HAP-1 (cell line): ENCODE results near the gene PTTG1IP2.
"Not testable (repeated sequence)": the region's sequence is repeated elsewhere in the genome, so short reads cannot be mapped to it uniquely, and the experiment has no call there.

Source experiments
- DNase-seq, 2 experiments: peaks; one replicate each; pipeline ENCODE4 v3.0.0-alpha.2; 2016 to 2020; ENCODE audit warnings: low spot score in 2 of 2
- H3K27me3 ChIP-seq: fragments of 250-450 bp; sonication (Bioruptor Pico); 2 replicates; pipeline ENCODE4 v1.5.1; 2020; ENCODE audit warnings: low read depth, mild to moderate bottlenecking, moderate library complexity
- H3K36me3 ChIP-seq: fragments of 250-450 bp; sonication (Bioruptor Pico); replicated peaks from 2 replicates; pipeline ENCODE4 v1.5.1; 2020; ENCODE audit warnings: mild to moderate bottlenecking
- H3K4me1 ChIP-seq: fragments of 250-450 bp; sonication (Bioruptor Pico); 2 replicates; pipeline ENCODE4 v1.5.1; 2020; ENCODE audit warnings: mild to moderate bottlenecking
- H3K4me3 ChIP-seq: fragments of 250-450 bp; sonication (Bioruptor Pico); 2 replicates; pipeline ENCODE4 v1.5.1; 2020; ENCODE audit warnings: mild to moderate bottlenecking, moderate library complexity
- H3K9me3 ChIP-seq: fragments of 250-450 bp; sonication (Bioruptor Pico); 2 replicates; pipeline ENCODE4 v1.5.1; 2020; ENCODE audit warnings: mild to moderate bottlenecking, moderate library complexity
- in situ Hi-C: fragments of 300-500 bp; cut with MboI; formaldehyde crosslinking; loops from 3 replicates; pipeline ENCODE4 v1.14.3; 2020; ENCODE audit warnings: low sequenced_read_pairs, inconsistent platforms, mixed read lengths

Gene PTTG1IP2

GRCh38 chr7:90458104-90458503, 11.3 kb upstream of the PTTG1IP2 start:
- in situ Hi-C loops, result loop anchor here (25.0 kb wide), 1 partner anchor 579 kb away; no protein-coding TSS in a partner anchor
- Histone ChIP-seq H3K4me3 (no peak overlapping the region), H3K9me3 (no peaks in the 10 kb centered on the region), H3K4me1 (peaks cover 12% of the 10 kb centered on the region), H3K27me3 (no peaks in the 10 kb centered on the region), H3K36me3 (no peaks in the 10 kb centered on the region)
- no peak for DNase-seq

- H3K9me3 ChIP-seq, result peaks cover 8% of the 10 kb centered on the region
- H3K27me3 ChIP-seq, result no peaks in the 10 kb centered on the region
- H3K4me1 ChIP-seq, result peaks cover 11% of the 10 kb centered on the region
- H3K4me3 ChIP-seq, result no peak overlapping the region
- no peaks in the 10 kb centered on the region for H3K36me3 ChIP-seq
- DNase-seq, result peak; percentile 22 to 46
- in situ Hi-C loops, result loop anchor here (25.0 kb wide), 1 partner anchor 577 kb away; no protein-coding TSS in a partner anchor
Observed at GRCh38 chr7:90459888-90460287, 9.6 kb upstream of the PTTG1IP2 start.

- Histone ChIP-seq H3K4me1 (no peaks in the 10 kb centered on the region), H3K36me3 (no peaks in the 10 kb centered on the region), H3K4me3 (no peak overlapping the region), H3K27me3 (no peaks in the 10 kb centered on the region), H3K9me3 (peaks cover 8% of the 10 kb centered on the region)
- no peak for DNase-seq
- in situ Hi-C loops, result loop anchor here (25.0 kb wide), 1 partner anchor 576 kb away; no protein-coding TSS in a partner anchor
Observed at GRCh38 chr7:90461219-90461618, 8.2 kb upstream of the PTTG1IP2 start.

GRCh38 chr7:90463151-90463628, 6.2 kb upstream of the PTTG1IP2 start:
- H3K4me3 ChIP-seq, DNase-seq, H3K4me1 ChIP-seq, H3K9me3 ChIP-seq, H3K27me3 ChIP-seq, H3K36me3 ChIP-seq: not testable (repeated sequence)
- in situ Hi-C loops, result loop anchor here (25.0 kb wide), 1 partner anchor 574 kb away; no protein-coding TSS in a partner anchor

- peaks cover 8% of the 10 kb centered on the region for H3K9me3 ChIP-seq
Observed at GRCh38 chr7:90465816-90466215, 3.6 kb upstream of the PTTG1IP2 start.

GRCh38 chr7:90472805-90473540, 3.5 kb downstream of the PTTG1IP2 start:
- in situ Hi-C loops, result loop anchor here (25.0 kb wide), 1 partner anchor 564 kb away; no protein-coding TSS in a partner anchor
- no peak for DNase-seq

More at GRCh38 chr7:90465816-90466215, 3.6 kb upstream of the PTTG1IP2 start:
- in situ Hi-C loops, result loop anchor here (25.0 kb wide), 1 partner anchor 571 kb away; no protein-coding TSS in a partner anchor
- Histone ChIP-seq H3K4me1 (no peaks in the 10 kb centered on the region), H3K4me3 (no peak overlapping the region), H3K27me3 (no peaks in the 10 kb centered on the region), H3K36me3 (no peaks in the 10 kb centered on the region)
- no peak for DNase-seq

GRCh38 chr7:90473814-90474213, 4.4 kb downstream of the PTTG1IP2 start:
- no peaks in the 10 kb centered on the region for H3K36me3 ChIP-seq
- no peaks in the 10 kb centered on the region for H3K9me3 ChIP-seq
- peaks cover 4% of the 10 kb centered on the region for H3K4me1 ChIP-seq
- no peak for DNase-seq
- in situ Hi-C loops, result loop anchor here (25.0 kb wide), 1 partner anchor 563 kb away; no protein-coding TSS in a partner anchor
- H3K4me3 ChIP-seq, result no peak overlapping the region
- no peaks in the 10 kb centered on the region for H3K27me3 ChIP-seq

More at GRCh38 chr7:90472805-90473540, 3.5 kb downstream of the PTTG1IP2 start:
- Histone ChIP-seq H3K27me3 (no peaks in the 10 kb centered on the region), H3K36me3 (no peaks in the 10 kb centered on the region), H3K4me3 (no peak overlapping the region), H3K4me1 (no peaks in the 10 kb centered on the region), H3K9me3 (no peaks in the 10 kb centered on the region)

GRCh38 chr7:90474284-90475210, 5.1 kb downstream of the PTTG1IP2 start:
- in situ Hi-C loops, result loop anchor here (25.0 kb wide), 1 partner anchor 563 kb away; no protein-coding TSS in a partner anchor
- Histone ChIP-seq H3K27me3 (no peaks in the 10 kb centered on the region; the same call in 1 of the 2 replicates), H3K9me3 (no peaks in the 10 kb centered on the region), H3K4me1 (peaks cover 4% of the 10 kb centered on the region), H3K4me3 (no peak overlapping the region), H3K36me3 (no peaks in the 10 kb centered on the region)
- no peak for DNase-seq

GRCh38 chr7:90483251-90483650, 13.8 kb downstream of the PTTG1IP2 start:
- peaks cover 3% of the 10 kb centered on the region for H3K4me1 ChIP-seq
- no peaks in the 10 kb centered on the region for H3K36me3 ChIP-seq
- no peak overlapping the region for H3K4me3 ChIP-seq
- H3K27me3 ChIP-seq, result peaks cover 10% of the 10 kb centered on the region
- no peaks in the 10 kb centered on the region for H3K9me3 ChIP-seq
- in situ Hi-C loops, result no loop called here
- DNase-seq, result no peak

GRCh38 chr7:90484706-90485105, 15.3 kb downstream of the PTTG1IP2 start:
- DNase-seq, result no peak
- in situ Hi-C loops, result no loop called here
- no peaks in the 10 kb centered on the region for H3K4me1 ChIP-seq
- no peaks in the 10 kb centered on the region for H3K9me3 ChIP-seq
- H3K4me3 ChIP-seq, result no peak overlapping the region
- H3K36me3 ChIP-seq, result no peaks in the 10 kb centered on the region
- H3K27me3 ChIP-seq, result peaks cover 10% of the 10 kb centered on the region

- in situ Hi-C loops, result no loop called here
- no peak for DNase-seq
- H3K27me3 ChIP-seq, result peaks cover 10% of the 10 kb centered on the region
Observed at GRCh38 chr7:90485734-90486316, 16.4 kb downstream of the PTTG1IP2 start.

GRCh38 chr7:90487808-90488207, 18.4 kb downstream of the PTTG1IP2 start:
- in situ Hi-C loops, result no loop called here
- H3K9me3 ChIP-seq, result no peaks in the 10 kb centered on the region
- no peaks in the 10 kb centered on the region for H3K36me3 ChIP-seq
- H3K27me3 ChIP-seq, result peaks cover 5% of the 10 kb centered on the region; the same call in 1 of the 2 replicates
- no peak overlapping the region for H3K4me3 ChIP-seq
- no peak for DNase-seq
- H3K4me1 ChIP-seq, result no peaks in the 10 kb centered on the region

More at GRCh38 chr7:90485734-90486316, 16.4 kb downstream of the PTTG1IP2 start:
- no peaks in the 10 kb centered on the region for H3K9me3 ChIP-seq
- H3K4me3 ChIP-seq, result no peak overlapping the region
- no peaks in the 10 kb centered on the region for H3K4me1 ChIP-seq
- H3K36me3 ChIP-seq, result no peaks in the 10 kb centered on the region

GRCh38 chr7:90488220-90488619, 18.8 kb downstream of the PTTG1IP2 start:
- in situ Hi-C loops, result no loop called here
- no peaks in the 10 kb centered on the region for H3K4me1 ChIP-seq
- H3K36me3 ChIP-seq, result no peaks in the 10 kb centered on the region
- no peak for DNase-seq
- no peak overlapping the region for H3K4me3 ChIP-seq
- H3K9me3 ChIP-seq, result no peaks in the 10 kb centered on the region
- peaks cover under 1% of the 10 kb centered on the region; the same call in 1 of the 2 replicates for H3K27me3 ChIP-seq
